ENCODE results near the gene SLC26A1. TPM values are rescaled to one million over a fixed set of nuclear protein-coding genes. Genes with fewer than 3 reads are reported as not detected.

Gene SLC26A1
- total RNA-seq, 1 donor from 2014 or later, result not detected

DNA sequence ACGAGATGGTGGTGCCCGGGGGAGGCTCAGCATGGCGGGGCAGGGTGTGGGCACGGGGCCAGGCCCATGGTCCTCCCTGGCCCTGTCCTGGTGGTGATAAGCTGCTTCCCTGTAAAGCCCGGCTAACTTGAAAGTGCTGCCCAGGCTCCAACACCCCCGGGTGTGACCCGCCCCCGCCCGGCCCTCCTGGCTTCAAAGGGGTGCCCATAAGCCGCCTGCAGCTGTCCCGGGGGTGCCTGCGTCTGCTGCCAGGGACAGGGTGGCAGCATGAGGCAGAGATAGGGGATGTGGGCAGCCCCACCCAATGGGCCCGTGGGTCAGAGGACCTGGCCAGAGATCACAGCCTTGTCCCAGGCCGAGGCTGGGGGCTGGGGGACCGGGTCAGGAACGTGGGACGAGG is 36.3 kb upstream of the SLC26A1 start:
- no peaks in the 10 kb centered on the region for H3K36me3 ChIP-seq

GRCh38 chr4:1028574-1029220 is 35.5 kb upstream of the SLC26A1 start:
- Histone ChIP-seq H2AFZ (replicated peaks) (no peak overlapping the region), H4K20me1 (ENCODE audit: low read depth) (peaks cover 6% of the 10 kb centered on the region), H3F3A (ENCODE audit: low read depth) (peaks cover 5% of the 10 kb centered on the region), H3K4me3 (no peak overlapping the region), H3K79me2 (ENCODE audit: low read depth) (no peaks in the 10 kb centered on the region), H3K36me3 (no peaks in the 10 kb centered on the region), H3K27ac (no peak overlapping the region), H3K4me2 (no peak overlapping the region), H3K4me1 (peaks cover 13% of the 10 kb centered on the region), H3K9me3 (ENCODE audit: low read depth) (no peaks in the 10 kb centered on the region), H3K9ac (no peak overlapping the region), H3K27me3 (no peaks in the 10 kb centered on the region)
- peaks cover 3% of the 10 kb centered on the region for H3K9me3 Mint-ChIP-seq
- peaks cover 4% of the 10 kb centered on the region for H3K4me1 Mint-ChIP-seq
- no peak for DNase-seq (ENCODE audit: low spot score)
- H3K27me3 Mint-ChIP-seq (ENCODE audit: insufficient read depth, low read depth), result peaks cover 9% of the 10 kb centered on the region
- H3K27ac Mint-ChIP-seq, result no peak overlapping the region
- TF ChIP-seq, protein P1, sequence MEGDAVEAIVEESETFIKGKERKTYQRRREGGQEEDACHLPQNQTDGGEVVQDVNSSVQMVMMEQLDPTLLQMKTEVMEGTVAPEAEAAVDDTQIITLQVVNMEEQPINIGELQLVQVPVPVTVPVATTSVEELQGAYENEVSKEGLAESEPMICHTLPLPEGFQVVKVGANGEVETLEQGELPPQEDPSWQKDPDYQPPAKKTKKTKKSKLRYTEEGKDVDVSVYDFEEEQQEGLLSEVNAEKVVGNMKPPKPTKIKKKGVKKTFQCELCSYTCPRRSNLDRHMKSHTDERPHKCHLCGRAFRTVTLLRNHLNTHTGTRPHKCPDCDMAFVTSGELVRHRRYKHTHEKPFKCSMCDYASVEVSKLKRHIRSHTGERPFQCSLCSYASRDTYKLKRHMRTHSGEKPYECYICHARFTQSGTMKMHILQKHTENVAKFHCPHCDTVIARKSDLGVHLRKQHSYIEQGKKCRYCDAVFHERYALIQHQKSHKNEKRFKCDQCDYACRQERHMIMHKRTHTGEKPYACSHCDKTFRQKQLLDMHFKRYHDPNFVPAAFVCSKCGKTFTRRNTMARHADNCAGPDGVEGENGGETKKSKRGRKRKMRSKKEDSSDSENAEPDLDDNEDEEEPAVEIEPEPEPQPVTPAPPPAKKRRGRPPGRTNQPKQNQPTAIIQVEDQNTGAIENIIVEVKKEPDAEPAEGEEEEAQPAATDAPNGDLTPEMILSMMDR (IDR thresholded peaks at IDR 0.05), result no peak
- TF ChIP-seq EZH2 (IDR thresholded peaks at IDR 0.05), result no peak
- no peak for TF ChIP-seq EZH2phosphoT487 (IDR thresholded peaks at IDR 0.05)
- H3K36me3 Mint-ChIP-seq, result peaks cover 5% of the 10 kb centered on the region
- no peak overlapping the region for H3K4me3 Mint-ChIP-seq

More for the DNA sequence above, 36.3 kb upstream of the SLC26A1 start:
- TF ChIP-seq, protein P1 (IDR thresholded peaks at IDR 0.05), result no peak
- TF ChIP-seq EZH2 (IDR thresholded peaks at IDR 0.05) (no peak), EZH2phosphoT487 (IDR thresholded peaks at IDR 0.05) (no peak)
- no peak overlapping the region for H2AFZ ChIP-seq (replicated peaks)
- no peaks in the 10 kb centered on the region for H3K79me2 ChIP-seq (ENCODE audit: low read depth)
- peaks cover 5% of the 10 kb centered on the region for H3F3A ChIP-seq (ENCODE audit: low read depth)
- peaks cover 4% of the 10 kb centered on the region for H3K4me1 Mint-ChIP-seq
- peaks cover 9% of the 10 kb centered on the region for H3K27me3 Mint-ChIP-seq (ENCODE audit: insufficient read depth, low read depth)
- no peaks in the 10 kb centered on the region for H3K9me3 ChIP-seq (ENCODE audit: low read depth)
- H3K27ac ChIP-seq, result no peak overlapping the region
- peaks cover 5% of the 10 kb centered on the region for H3K36me3 Mint-ChIP-seq
- peaks cover 13% of the 10 kb centered on the region for H3K4me1 ChIP-seq
- no peak overlapping the region for H3K4me3 Mint-ChIP-seq
- H4K20me1 ChIP-seq (ENCODE audit: low read depth), result peaks cover 6% of the 10 kb centered on the region
- no peak overlapping the region for H3K4me2 ChIP-seq
- H3K27me3 ChIP-seq, result no peaks in the 10 kb centered on the region
- no peak for DNase-seq (ENCODE audit: low spot score)
- no peak overlapping the region for H3K27ac Mint-ChIP-seq
- H3K9ac ChIP-seq, result no peak overlapping the region
- H3K9me3 Mint-ChIP-seq, result peaks cover 3% of the 10 kb centered on the region
- H3K4me3 ChIP-seq, result no peak overlapping the region

- DNase-seq (ENCODE audit: low spot score), result no peak
- H3K9me3 Mint-ChIP-seq, result peaks cover 3% of the 10 kb centered on the region
- H3K9ac ChIP-seq, result no peak overlapping the region
- no peak overlapping the region for H3K27ac Mint-ChIP-seq
- no peak overlapping the region for H2AFZ ChIP-seq (replicated peaks)
- H3K4me3 Mint-ChIP-seq, result no peak overlapping the region
- no peaks in the 10 kb centered on the region for H3K36me3 ChIP-seq
- peaks cover 5% of the 10 kb centered on the region for H3K36me3 Mint-ChIP-seq
- no peak overlapping the region for H3K4me2 ChIP-seq
- H3K4me1 ChIP-seq, result peaks cover 13% of the 10 kb centered on the region
- peaks cover 9% of the 10 kb centered on the region for H3K27me3 Mint-ChIP-seq (ENCODE audit: insufficient read depth, low read depth)
- TF ChIP-seq, protein P1 (IDR thresholded peaks at IDR 0.05), result no peak
- TF ChIP-seq EZH2 (IDR thresholded peaks at IDR 0.05) (no peak), EZH2phosphoT487 (IDR thresholded peaks at IDR 0.05) (no peak)
- H3K27me3 ChIP-seq, result no peaks in the 10 kb centered on the region
- no peak overlapping the region for H3K4me3 ChIP-seq
- H3F3A ChIP-seq (ENCODE audit: low read depth), result peaks cover 5% of the 10 kb centered on the region
- peaks cover 4% of the 10 kb centered on the region for H3K4me1 Mint-ChIP-seq
- H4K20me1 ChIP-seq (ENCODE audit: low read depth), result peaks cover 6% of the 10 kb centered on the region
- H3K27ac ChIP-seq, result no peak overlapping the region
- H3K79me2 ChIP-seq (ENCODE audit: low read depth), result no peaks in the 10 kb centered on the region
- no peaks in the 10 kb centered on the region for H3K9me3 ChIP-seq (ENCODE audit: low read depth)
Measured at GRCh38 chr4:1027915-1028238, 34.7 kb upstream of the SLC26A1 start.
